Small intestine (tissue), 7 donors: Measurements from ENCODE around the gene ZGPAT. TPM values are rescaled to one million over a fixed set of nuclear protein-coding genes. Genes with fewer than 3 reads are reported as not detected.

Experiments
- DNase-seq, 2 donors: peaks; one replicate each; pipeline versions ENCODE4 v3.0.0 to v3.0.0-alpha.2; 2013
- FAIRE-seq: peaks from 2 replicates; lab custom pipeline; 2012; peaks lifted over from hg19 to GRCh38; lab: Jason Lieb, UNC
- H3K27ac ChIP-seq, 3 donors: one replicate each; pipeline ENCODE4 v1.5.1; 2013; ENCODE audit warnings: low read length in 2 of 3, mild to moderate bottlenecking in 2 of 3, control low read depth in 1 of 3, inconsistent platforms in 1 of 3, low read depth in 1 of 3, moderate library complexity in 1 of 3
- H3K27me3 ChIP-seq, 3 donors: one replicate each; pipeline ENCODE4 v1.6.1; 2013; ENCODE audit warnings: low read length in 3 of 3, inconsistent platforms in 1 of 3; ENCODE audit not compliant: control insufficient read depth in 3 of 3, insufficient read depth in 3 of 3
- H3K36me3 ChIP-seq, 3 donors: one replicate each; pipeline ENCODE4 v1.6.1; 2013; ENCODE audit warnings: low read length in 3 of 3, inconsistent platforms in 1 of 3, low read depth in 1 of 3, mild to moderate bottlenecking in 1 of 3, moderate library complexity in 1 of 3; ENCODE audit not compliant: control insufficient read depth in 3 of 3, insufficient read depth in 2 of 3
- H3K4me1 ChIP-seq, 3 donors: one replicate each; pipeline ENCODE4 v1.6.1; 2013; ENCODE audit warnings: low read length in 2 of 3, inconsistent platforms in 1 of 3, low read depth in 1 of 3, mild to moderate bottlenecking in 1 of 3, moderate library complexity in 1 of 3; ENCODE audit not compliant: control insufficient read depth in 3 of 3, insufficient read depth in 2 of 3
- H3K4me3 ChIP-seq, 3 donors: one replicate each; pipeline ENCODE4 v1.5.1; 2013; ENCODE audit warnings: low read length in 3 of 3, control low read depth in 1 of 3, inconsistent platforms in 1 of 3, low read depth in 1 of 3, mild to moderate bottlenecking in 1 of 3, moderate library complexity in 1 of 3
- H3K9me3 ChIP-seq, 2 donors: one replicate each; pipeline ENCODE4 v1.6.1; 2013; ENCODE audit warnings: low read depth in 1 of 2, low read length in 1 of 2; ENCODE audit not compliant: control insufficient read depth in 2 of 2, insufficient read depth in 1 of 2
- WGBS, 3 donors: extraction: QIAGEN DNeasy Blood & Tissue Kit; methylation state at CpG; one replicate each; pipeline ENCODE4 v1.1.7; 2013; 5-methylcytosine and 5-hydroxymethylcytosine counted together
- polyA plus RNA-seq, 4 donors: library from polyadenylated mRNA; stranded (reverse) in 3 of 4; unstranded in 1 of 4; fragments of 200-250 nt in 3 of 4; fragments of 120-200 nt in 1 of 4; gene quantifications; one replicate each; pipeline versions ENCODE4 v1.2.1 to v1.2.3, GENCODE V29; 2013
- donor health status: healthy with polysubstance abuse.
- donor health status: control.
- donor health status: control.
- donor health status: Bipolar disorder and iron deficiency.
- donor health status: healthy.

ZGPAT gene
- polyA plus RNA-seq, 4 donors = 20.5 to 39.8 (median 30.6) TPM

GRCh38 chr20:63765082-63765873, 57.4 kb downstream of the ZGPAT start:
- Histone ChIP-seq H3K4me1 (no peaks in the 10 kb centered on the region), H3K9me3 (no peaks in the 10 kb centered on the region), H3K4me3 (no peak overlapping the region), H3K27me3 (no peaks in the 10 kb centered on the region), H3K36me3 (peaks cover 0 to 21% (median 2%) of the 10 kb centered on the region in 3 donors), H3K27ac (no peak overlapping the region)
- DNase-seq (no peak), FAIRE-seq (no peak)
- 61 to 75% (median 65%) methylated on average over 16 of the region's 16 CpGs for WGBS, 3 donors

- H3K4me1 ChIP-seq = no peaks in the 10 kb centered on the region
- H3K27me3 ChIP-seq = no peaks in the 10 kb centered on the region
- DNase-seq = no peak
- no peaks in the 10 kb centered on the region for H3K9me3 ChIP-seq
- 87 to 92% (median 89%) methylated on average over 7 of the region's 7 CpGs for WGBS, 3 donors
- no peak for FAIRE-seq
- no peak overlapping the region for H3K4me3 ChIP-seq
- peaks cover 0 to 21% (median 2%) of the 10 kb centered on the region in 3 donors for H3K36me3 ChIP-seq
- H3K27ac ChIP-seq = no peak overlapping the region
These were observed 58.1 kb downstream of the ZGPAT start for GRCh38 chr20:63765902-63766301.

DNA sequence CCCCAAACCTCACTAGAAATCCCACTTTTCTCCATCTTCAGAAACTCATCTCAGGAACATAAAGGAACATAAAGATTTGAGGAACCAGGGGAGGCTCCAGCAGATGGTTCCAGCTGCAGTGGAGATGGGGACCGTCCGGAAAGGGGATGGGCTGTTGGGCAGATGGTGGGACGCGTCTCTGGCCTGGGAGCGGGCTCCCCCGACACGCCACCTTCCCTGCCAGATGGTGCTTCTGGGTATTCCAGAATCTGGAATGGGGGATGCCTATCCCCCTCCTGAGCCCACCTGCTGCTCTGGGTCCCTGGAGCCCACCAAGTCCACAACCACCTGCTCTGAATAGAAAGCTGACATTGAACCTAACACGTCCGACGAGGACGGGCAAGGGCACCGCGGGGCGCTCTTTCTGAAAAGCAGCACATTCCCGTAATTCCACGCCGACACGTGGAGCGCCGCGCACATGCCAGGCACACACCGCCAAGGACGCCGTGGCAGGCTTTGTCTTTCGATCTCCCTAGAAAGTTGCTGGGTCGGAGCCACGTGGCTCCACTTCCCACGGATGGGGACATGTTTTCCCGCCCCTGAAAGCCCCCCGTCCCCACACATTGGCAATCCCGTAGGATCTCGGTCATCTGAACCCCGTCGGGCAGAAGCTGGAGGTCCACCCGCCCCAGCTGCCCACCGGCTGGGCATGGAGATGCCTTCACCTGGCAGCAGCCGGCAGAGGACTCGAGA, 59.0 kb downstream of the ZGPAT start:
- WGBS, 3 donors = 88 to 89% (median 89%) methylated on average over 36 to 38 of the region's 38 CpGs
- no peak overlapping the region for H3K27ac ChIP-seq
- H3K4me3 ChIP-seq = no peak overlapping the region
- H3K9me3 ChIP-seq = no peaks in the 10 kb centered on the region
- DNase-seq (no peak), FAIRE-seq (no peak)
- no peaks in the 10 kb centered on the region for H3K27me3 ChIP-seq
- peaks cover 0 to 23% (median 2%) of the 10 kb centered on the region in 3 donors for H3K36me3 ChIP-seq
- no peaks in the 10 kb centered on the region for H3K4me1 ChIP-seq

DNA sequence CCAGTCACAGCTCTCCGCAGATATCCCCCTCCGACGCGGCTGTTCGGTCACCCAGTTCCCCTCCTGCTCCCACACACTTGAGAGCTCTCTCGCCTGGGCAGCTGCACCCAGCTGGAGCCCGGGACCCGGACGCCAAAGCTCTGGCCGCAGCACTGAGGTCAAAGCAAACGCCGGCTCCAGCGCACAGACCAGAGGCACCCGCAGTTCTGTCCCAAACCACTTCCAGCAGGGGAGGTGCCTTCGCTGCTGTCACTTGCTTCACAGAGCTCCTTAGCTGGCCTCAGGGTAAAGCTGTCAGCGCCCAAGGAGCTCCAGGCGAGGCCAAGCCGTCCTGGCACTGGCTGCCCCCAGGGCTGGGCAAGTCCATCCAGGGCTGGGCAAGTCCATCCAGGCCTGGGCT, 59.6 kb downstream of the ZGPAT start:
- no peaks in the 10 kb centered on the region for H3K4me1 ChIP-seq
- no peak overlapping the region for H3K4me3 ChIP-seq
- H3K27ac ChIP-seq = no peak overlapping the region
- peaks cover 0 to 23% (median 2%) of the 10 kb centered on the region in 3 donors for H3K36me3 ChIP-seq
- no peaks in the 10 kb centered on the region for H3K27me3 ChIP-seq
- FAIRE-seq (no peak), DNase-seq (no peak)
- H3K9me3 ChIP-seq = no peaks in the 10 kb centered on the region
- WGBS, 3 donors = 71 to 88% (median 81%) methylated on average over 18 of the region's 18 CpGs

DNA sequence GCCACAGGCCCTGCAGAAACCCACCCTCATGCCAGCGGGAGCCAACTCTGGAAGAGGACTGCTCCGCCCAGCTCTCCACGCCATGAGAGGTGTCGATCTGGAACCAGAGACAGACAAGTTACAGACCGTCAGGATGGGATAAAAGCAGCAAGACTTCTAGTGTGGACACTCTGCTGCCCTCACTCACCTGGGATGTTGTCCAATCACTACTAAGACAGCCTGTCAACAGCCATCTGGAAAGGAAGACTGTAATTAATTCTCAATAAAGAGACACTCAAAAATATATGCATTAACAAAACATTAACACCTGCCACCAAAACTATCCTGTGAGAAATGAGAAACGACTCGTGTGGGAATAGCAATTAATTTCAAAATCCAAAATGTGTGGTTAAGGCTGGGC, 60.0 kb downstream of the ZGPAT start:
- FAIRE-seq = no peak
- no peaks in the 10 kb centered on the region for H3K9me3 ChIP-seq
- DNase-seq = no peak
- H3K4me1 ChIP-seq = no peaks in the 10 kb centered on the region
- WGBS, 3 donors = 75 to 86% (median 79%) methylated on average over 7 of the region's 7 CpGs
- no peaks in the 10 kb centered on the region for H3K27me3 ChIP-seq
- no peak overlapping the region for H3K27ac ChIP-seq
- H3K36me3 ChIP-seq = peaks cover 0 to 23% (median 2%) of the 10 kb centered on the region in 3 donors
- H3K4me3 ChIP-seq = no peak overlapping the region

- FAIRE-seq (no peak), DNase-seq (no peak)
- WGBS, 3 donors = 81 to 92% (median 82%) methylated on average over 26 of the region's 26 CpGs
- H3K4me1 ChIP-seq = no peaks in the 10 kb centered on the region
- peaks cover 0 to 3% (median 0%) of the 10 kb centered on the region in 3 donors for H3K27me3 ChIP-seq
- H3K36me3 ChIP-seq = peaks cover 0 to 23% (median 2%) of the 10 kb centered on the region in 3 donors
- no peak overlapping the region for H3K27ac ChIP-seq
- no peak overlapping the region for H3K4me3 ChIP-seq
- no peaks in the 10 kb centered on the region for H3K9me3 ChIP-seq
These were observed 61.0 kb downstream of the ZGPAT start for GRCh38 chr20:63768591-63769515.

DNA sequence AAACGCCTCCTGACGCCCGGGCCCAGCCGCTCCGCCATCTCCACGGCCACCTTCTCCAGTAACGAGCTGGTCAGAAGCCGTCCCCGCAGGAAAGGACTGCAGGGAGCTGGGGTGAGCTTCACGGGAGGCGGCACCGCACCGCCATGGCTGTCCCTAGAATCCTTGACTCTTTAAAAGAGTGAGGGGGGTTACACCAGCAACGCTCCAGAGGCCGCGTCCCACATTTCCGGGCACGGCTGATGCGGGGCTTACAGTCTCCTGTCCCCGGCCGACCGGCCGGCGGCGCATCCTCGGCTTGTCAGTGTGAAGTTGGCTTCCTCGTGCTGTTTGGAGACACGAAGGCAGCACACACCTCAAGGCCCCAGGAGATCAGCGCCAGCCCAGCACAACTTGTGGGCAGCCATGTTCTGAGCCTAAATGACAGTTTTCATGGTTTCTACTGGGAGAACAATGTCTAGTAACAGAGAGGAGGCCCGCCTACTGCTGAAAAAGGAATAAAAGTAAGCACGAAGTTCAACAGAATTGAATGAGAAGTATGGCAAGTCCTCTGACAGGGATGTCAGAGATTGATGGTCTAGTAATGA, 62.1 kb downstream of the ZGPAT start:
- Histone ChIP-seq H3K36me3 (peaks cover 0 to 23% (median 2%) of the 10 kb centered on the region in 3 donors), H3K27ac (no peak overlapping the region), H3K27me3 (peaks cover 0 to 8% (median 0%) of the 10 kb centered on the region in 3 donors), H3K4me3 (no peak overlapping the region), H3K4me1 (peaks cover 0 to 2% (median 0%) of the 10 kb centered on the region in 3 donors), H3K9me3 (no peaks in the 10 kb centered on the region)
- DNase-seq (no peak), FAIRE-seq (no peak)
- WGBS, 3 donors = 88 to 92% (median 88%) methylated on average over 31 of the region's 31 CpGs
